HepG2 (cell line): ENCODE measurements around the gene GGT7. TPM values are rescaled to one million over a fixed set of nuclear protein-coding genes. Genes with fewer than 3 reads are reported as not detected.
A peak's percentile ranks its signal among the peaks of the same experiment; 100 is the strongest.

Experiments
- ATF7 ChIP-seq, 2 experiments: fragments of 450-650 bp in 1 of 2; sonication (generic) in 1 of 2; formaldehyde crosslinking in 1 of 2; IDR thresholded peaks; 2 replicates each; pipeline versions ENCODE4 v1.4.0 to v1.6.1; 2016 to 2020; ENCODE audit warnings: antibody characterized with exemption in 1 of 2, mild to moderate bottlenecking in 1 of 2, missing genetic modification reagents in 1 of 2
- FIP1L1 ChIP-seq: fragments of 200-400 bp; formaldehyde crosslinking; IDR thresholded peaks from 2 replicates; pipeline ENCODE4 v1.6.1; 2018; ENCODE audit warnings: low read depth, mild to moderate bottlenecking, low read length, moderate library complexity, borderline replicate concordance; ENCODE audit not compliant: insufficient read depth
- MAFK ChIP-seq, 2 experiments: IDR thresholded peaks in 1 of 2; conservative IDR thresholded peaks in 1 of 2; 2 replicates each; pipeline ENCODE4 v1.6.1; 2011; ENCODE audit warnings: improper control_type of control experiment in 2 of 2, low read length in 2 of 2
- MTF2 ChIP-seq: sonication (generic); formaldehyde crosslinking; IDR thresholded peaks from 2 replicates; pipeline ENCODE4 v1.5.0; 2020; ENCODE audit warnings: missing genetic modification reagents, borderline replicate concordance
- NFE2 ChIP-seq: sonication (generic); formaldehyde crosslinking; IDR thresholded peaks from 2 replicates; pipeline ENCODE4 v1.4.0; 2020; ENCODE audit warnings: missing genetic modification reagents
- NFIB ChIP-seq: sonication (generic); formaldehyde crosslinking; IDR thresholded peaks from 2 replicates; pipeline ENCODE4 v1.9.0; 2021; ENCODE audit warnings: missing genetic modification reagents, mild to moderate bottlenecking, borderline replicate concordance
- SP1 ChIP-seq, 2 experiments: fragments of 450-650 bp in 1 of 2; sonication (generic) in 1 of 2; formaldehyde crosslinking in 1 of 2; IDR thresholded peaks; 2 replicates each; pipeline versions ENCODE4 v1.4.0 to v1.6.1; 2016 to 2020; ENCODE audit warnings: missing genetic modification reagents in 1 of 2
- U2AF2 ChIP-seq: fragments of 200-400 bp; formaldehyde crosslinking; IDR thresholded peaks from 2 replicates; pipeline ENCODE4 v1.6.1; 2017; ENCODE audit warnings: low read depth, mild to moderate bottlenecking, low read length
- ZBTB37 ChIP-seq: sonication (generic); formaldehyde crosslinking; IDR thresholded peaks from 2 replicates; pipeline ENCODE4 v1.4.0; 2020; ENCODE audit warnings: mild to moderate bottlenecking, missing genetic modification reagents
- ZBTB43 ChIP-seq: sonication (generic); formaldehyde crosslinking; conservative IDR thresholded peaks from 2 replicates; pipeline ENCODE4 v1.4.0; 2020; ENCODE audit warnings: missing genetic modification reagents
- ZNF232 ChIP-seq: sonication (generic); formaldehyde crosslinking; IDR thresholded peaks from 2 replicates; pipeline ENCODE4 v1.4.0; 2020; ENCODE audit warnings: missing genetic modification reagents, borderline replicate concordance
- ZNF337 ChIP-seq: sonication (generic); formaldehyde crosslinking; IDR thresholded peaks from 2 replicates; pipeline ENCODE4 v1.5.1; 2020; ENCODE audit warnings: missing genetic modification reagents, low read depth, mild to moderate bottlenecking, borderline replicate concordance
- ZNF343 ChIP-seq: sonication (generic); formaldehyde crosslinking; IDR thresholded peaks from 2 replicates; pipeline ENCODE4 v1.4.0; 2020; ENCODE audit warnings: mild to moderate bottlenecking, missing genetic modification reagents
- ZNF562 ChIP-seq: sonication (generic); formaldehyde crosslinking; IDR thresholded peaks from 2 replicates; pipeline ENCODE4 v1.8.0; 2022; ENCODE audit warnings: missing genetic modification reagents, borderline replicate concordance
- ZNF563 ChIP-seq: sonication (generic); formaldehyde crosslinking; IDR thresholded peaks from 2 replicates; pipeline ENCODE4 v1.8.0; 2022; ENCODE audit warnings: mild to moderate bottlenecking, moderate library complexity, missing genetic modification reagents
- ZNF629 ChIP-seq: sonication (generic); formaldehyde crosslinking; conservative IDR thresholded peaks from 2 replicates; pipeline ENCODE4 v1.5.0; 2020; ENCODE audit warnings: missing genetic modification reagents
- ZNF724P ChIP-seq: sonication (generic); formaldehyde crosslinking; IDR thresholded peaks from 2 replicates; pipeline ENCODE4 v1.8.0; 2022; ENCODE audit warnings: missing genetic modification reagents, borderline replicate concordance
- ZNF839 ChIP-seq: sonication (generic); formaldehyde crosslinking; IDR thresholded peaks from 2 replicates; pipeline ENCODE4 v1.4.0; 2020; ENCODE audit warnings: missing genetic modification reagents, mild to moderate bottlenecking, borderline replicate concordance
- polyA plus RNA-seq, 8 experiments: library from polyadenylated mRNA; depleted of rRNA in 3 of 8; stranded (reverse) in 7 of 8; unstranded in 1 of 8; fragments of >200 nt; fragmentation: Illumina TruSeq in 4 of 8; extraction: Trizol in 4 of 8; gene quantifications; 2 replicates each; pipeline versions ENCODE4 v1.2.1 to v1.2.3, GENCODE V29; 2011 to 2016; ENCODE audit warnings: low read depth in 4 of 8, missing spikeins in 1 of 8, mixed read lengths in 1 of 8; ENCODE audit not compliant: insufficient read depth in 1 of 8
- total RNA-seq, 5 experiments: library from RNA; depleted of rRNA; stranded (reverse); fragments of >200 nt; fragmentation: Illumina TruSeq; extraction: Trizol; gene quantifications; 2 replicates each; pipeline ENCODE4 v1.2.3, GENCODE V29; 2016; ENCODE audit warnings: low read depth in 1 of 5
- TF ChIP-seq, protein P1 (sequence below): IDR thresholded peaks from 2 replicates; pipeline ENCODE4 v1.6.1; 2016; ENCODE audit warnings: missing biosample characterization, missing genetic modification reagents, low read depth
- TF ChIP-seq, protein P2 (sequence below): sonication (generic); formaldehyde crosslinking; IDR thresholded peaks from 2 replicates; pipeline ENCODE4 v1.5.0; 2020; ENCODE audit warnings: mild to moderate bottlenecking, low read depth, missing genetic modification reagents, borderline replicate concordance
- TF ChIP-seq, protein P3 (sequence below): sonication (generic); formaldehyde crosslinking; IDR thresholded peaks from 2 replicates; pipeline ENCODE4 v1.4.0; 2020; ENCODE audit warnings: missing genetic modification reagents

The GGT7 gene
- total and polyA plus RNA-seq, 2 of the 13 experiments (the other 11 are each of a cell fraction or from before 2014, with no cell fraction given): 6.6 to 23.0 TPM

DNA sequence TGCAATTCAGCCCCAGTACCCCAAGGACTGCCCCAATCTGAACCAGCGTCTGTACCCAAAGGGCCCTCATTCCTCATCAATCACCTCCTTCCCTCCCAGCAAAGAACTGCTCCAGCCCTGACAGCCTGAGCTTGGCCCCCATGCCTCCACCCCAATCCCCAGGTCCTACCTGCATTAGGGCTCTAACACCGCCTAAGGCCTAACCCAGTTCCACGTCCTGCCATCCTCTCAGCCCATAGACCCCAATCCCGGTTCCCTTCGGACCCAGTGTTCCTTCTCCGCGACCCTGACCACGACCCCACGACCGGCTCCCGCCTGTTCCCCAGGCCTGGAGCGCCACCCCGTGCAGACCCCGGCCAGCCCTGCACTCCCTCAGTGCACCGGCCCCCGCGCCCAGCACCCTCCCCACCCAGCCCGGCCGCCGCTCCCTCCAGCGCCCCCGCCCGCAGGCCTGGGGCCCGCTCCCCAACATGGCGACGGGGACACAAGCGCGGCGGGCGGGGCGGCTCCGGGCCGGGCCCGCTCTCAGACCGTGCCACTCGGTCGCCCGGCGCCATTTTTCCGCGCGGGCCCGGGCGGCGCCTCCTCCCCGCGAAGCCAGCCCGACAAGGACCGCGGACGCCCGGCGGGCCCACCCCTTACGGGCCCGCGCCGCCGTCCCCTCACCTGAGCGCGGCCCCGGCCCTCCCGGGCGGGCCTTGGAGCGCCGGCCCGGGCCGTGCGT is 47.7 kb downstream of the GGT7 start (continued):
- TF ChIP-seq U2AF2 (no peak), ZBTB43 (CRISPR knock-in tag) (peak; percentile 58; the same call in 1 of the 2 replicates), SP1 (IDR thresholded peaks at IDR 0.05) (no peak), SP1 (CRISPR knock-in tag; IDR thresholded peaks at IDR 0.05) (no peak), ZNF562 (CRISPR knock-in tag) (no peak), MTF2 (CRISPR knock-in tag) (no peak), ZNF839 (CRISPR knock-in tag) (peak; percentile 94; the same call in 1 of the 2 replicates), ZNF337 (CRISPR knock-in tag) (no peak), NFE2 (CRISPR knock-in tag) (no peak), ZBTB37 (CRISPR knock-in tag) (no peak), ZNF724P (peak; percentile 92), ZNF232 (CRISPR knock-in tag) (0 out of 2 replicates have a peak, but pooled peaks have one; percentile 65), NFIB (no peak), ZNF343 (0 out of 2 replicates have a peak, but pooled peaks have one; percentile 20), FIP1L1 (no peak), MAFK (conservative IDR thresholded peaks at IDR 0.05 in 1 of 2, IDR thresholded peaks at IDR 0.05 in 1 of 2; ENCODE audit: low read length in 2 of 2) (no peak), ZNF629 (CRISPR knock-in tag) (peak; percentile 56; the same call in 1 of the 2 replicates), ATF7 (IDR thresholded peaks at IDR 0.05) (no peak), ATF7 (CRISPR knock-in tag; IDR thresholded peaks at IDR 0.05) (peak; percentile 27; the same call in 1 of the 2 replicates), ZNF563 (CRISPR knock-in tag) (peak; percentile 96)
- TF ChIP-seq, protein P1, sequence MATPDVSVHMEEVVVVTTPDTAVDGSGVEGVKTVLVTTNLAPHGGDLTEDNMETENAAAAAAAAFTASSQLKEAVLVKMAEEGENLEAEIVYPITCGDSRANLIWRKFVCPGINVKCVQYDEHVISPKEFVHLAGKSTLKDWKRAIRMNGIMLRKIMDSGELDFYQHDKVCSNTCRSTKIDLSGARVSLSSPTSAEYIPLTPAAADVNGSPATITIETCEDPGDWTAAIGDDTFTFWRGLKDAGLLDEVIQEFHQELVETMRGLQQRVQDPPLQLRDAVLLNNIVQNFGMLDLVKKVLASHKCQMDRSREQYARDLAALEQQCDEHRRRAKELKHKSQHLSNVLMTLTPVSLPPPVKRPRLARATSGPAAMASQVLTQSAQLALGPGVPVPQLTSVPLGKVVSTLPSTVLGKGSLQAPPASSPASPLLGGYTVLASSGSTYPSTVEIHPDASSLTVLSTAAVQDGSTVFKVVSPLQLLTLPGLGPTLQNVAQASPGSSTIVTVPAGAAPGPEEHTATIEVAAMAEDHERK (CRISPR knock-in tag): no peak
- TF ChIP-seq, protein P2, sequence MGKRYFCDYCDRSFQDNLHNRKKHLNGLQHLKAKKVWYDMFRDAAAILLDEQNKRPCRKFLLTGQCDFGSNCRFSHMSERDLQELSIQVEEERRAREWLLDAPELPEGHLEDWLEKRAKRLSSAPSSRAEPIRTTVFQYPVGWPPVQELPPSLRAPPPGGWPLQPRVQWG (CRISPR knock-in tag): no peak
- TF ChIP-seq, protein P3, sequence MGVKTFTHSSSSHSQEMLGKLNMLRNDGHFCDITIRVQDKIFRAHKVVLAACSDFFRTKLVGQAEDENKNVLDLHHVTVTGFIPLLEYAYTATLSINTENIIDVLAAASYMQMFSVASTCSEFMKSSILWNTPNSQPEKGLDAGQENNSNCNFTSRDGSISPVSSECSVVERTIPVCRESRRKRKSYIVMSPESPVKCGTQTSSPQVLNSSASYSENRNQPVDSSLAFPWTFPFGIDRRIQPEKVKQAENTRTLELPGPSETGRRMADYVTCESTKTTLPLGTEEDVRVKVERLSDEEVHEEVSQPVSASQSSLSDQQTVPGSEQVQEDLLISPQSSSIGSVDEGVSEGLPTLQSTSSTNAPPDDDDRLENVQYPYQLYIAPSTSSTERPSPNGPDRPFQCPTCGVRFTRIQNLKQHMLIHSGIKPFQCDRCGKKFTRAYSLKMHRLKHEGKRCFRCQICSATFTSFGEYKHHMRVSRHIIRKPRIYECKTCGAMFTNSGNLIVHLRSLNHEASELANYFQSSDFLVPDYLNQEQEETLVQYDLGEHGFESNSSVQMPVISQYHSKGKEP (CRISPR knock-in tag): no peak; the same call in 1 of the 2 replicates
